Mesothelial cell of epicardium (in vitro differentiated cells): Measurements from ENCODE around the gene SNPH. TPM values are rescaled to one million over a fixed set of nuclear protein-coding genes. Genes with fewer than 3 reads are reported as not detected.

ENCODE experiments used
- DNase-seq, 2 experiments: peaks; one replicate each; pipeline ENCODE4 v3.0.0; 2021; ENCODE audit warnings: low spot score in 2 of 2; ENCODE audit not compliant: unreplicated experiment in 2 of 2
- H3K27ac Mint-ChIP-seq: 2 replicates; pipeline ENCODE4 v1.8.0; 2021; ENCODE audit warnings: mixed read lengths
- H3K27me3 Mint-ChIP-seq: 2 replicates; pipeline ENCODE4 v1.8.0; 2021; ENCODE audit warnings: low read depth, mixed read lengths
- H3K36me3 Mint-ChIP-seq: 2 replicates; pipeline ENCODE4 v1.8.0; 2021; ENCODE audit warnings: mixed read lengths
- H3K4me1 Mint-ChIP-seq: 2 replicates; pipeline ENCODE4 v1.8.0; 2021; ENCODE audit warnings: mixed read lengths
- H3K4me3 Mint-ChIP-seq: 2 replicates; pipeline ENCODE4 v1.8.0; 2021; ENCODE audit warnings: mild to moderate bottlenecking, moderate library complexity, mixed read lengths
- H3K9me3 Mint-ChIP-seq: 2 replicates; pipeline ENCODE4 v1.8.0; 2021; ENCODE audit warnings: mixed read lengths
- CTCF ChIP-seq: fragments of 200-600 bp; sonication (generic); IDR thresholded peaks from one replicate; pipeline ENCODE4 v1.5.0; 2021; ENCODE audit warnings: antibody characterized with exemption; ENCODE audit not compliant: unreplicated experiment
- total RNA-seq: library from RNA; stranded (reverse); gene quantifications from 3 replicates; pipeline ENCODE4 v1.2.1, GENCODE V29; 2021

Gene SNPH
- total RNA-seq, 1 donor from 2014 or later, result 3.4 TPM

- TF ChIP-seq CTCF, result no peak
- Mint-ChIP-seq H3K27me3 (peaks cover 32% of the 10 kb centered on the region), H3K9me3 (peaks cover 9% of the 10 kb centered on the region), H3K4me3 (no peak overlapping the region), H3K4me1 (no peaks in the 10 kb centered on the region), H3K27ac (no peak overlapping the region), H3K36me3 (no peaks in the 10 kb centered on the region)
- no peak for DNase-seq
These were observed 11.8 kb upstream of the SNPH start for GRCh38 chr20:1254254-1254653.

DNA sequence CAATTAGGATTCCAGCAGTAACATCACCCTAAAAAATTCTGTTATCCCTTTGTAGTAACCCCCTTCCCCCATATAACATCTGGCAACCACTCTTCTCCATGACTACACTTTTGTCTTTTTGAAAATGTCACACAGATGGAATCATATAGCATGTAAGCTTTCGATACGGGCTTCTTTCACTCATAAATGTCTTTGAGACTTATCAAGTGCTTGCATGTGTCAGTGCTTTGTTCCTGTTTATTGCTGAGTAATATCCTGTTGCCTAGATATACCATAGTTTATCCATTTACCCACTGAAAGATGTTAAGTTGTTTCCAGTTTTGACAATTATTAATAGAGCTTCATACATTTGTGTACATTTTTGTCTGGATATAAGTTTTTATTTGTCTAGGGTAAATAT is 10.4 kb upstream of the SNPH start:
- no peaks in the 10 kb centered on the region for H3K4me1 Mint-ChIP-seq
- H3K4me3 Mint-ChIP-seq, result no peak overlapping the region
- DNase-seq, result no peak
- no peak overlapping the region for H3K27ac Mint-ChIP-seq
- H3K36me3 Mint-ChIP-seq, result no peaks in the 10 kb centered on the region
- peaks cover 9% of the 10 kb centered on the region for H3K9me3 Mint-ChIP-seq
- no peak for TF ChIP-seq CTCF
- peaks cover 32% of the 10 kb centered on the region for H3K27me3 Mint-ChIP-seq

GRCh38 chr20:1263853-1264252 is 2.2 kb upstream of the SNPH start:
- no peak overlapping the region for H3K27ac Mint-ChIP-seq
- H3K27me3 Mint-ChIP-seq, result peaks cover 2% of the 10 kb centered on the region
- no peak for TF ChIP-seq CTCF
- no peak overlapping the region for H3K4me3 Mint-ChIP-seq
- DNase-seq, result no peak
- peaks cover 4% of the 10 kb centered on the region for H3K9me3 Mint-ChIP-seq
- H3K36me3 Mint-ChIP-seq, result no peaks in the 10 kb centered on the region
- peaks cover 7% of the 10 kb centered on the region for H3K4me1 Mint-ChIP-seq

- TF ChIP-seq CTCF, result no peak
- H3K36me3 Mint-ChIP-seq, result no peaks in the 10 kb centered on the region
- DNase-seq, result no peak
- H3K4me3 Mint-ChIP-seq, result peak overlapping the region; percentile 71
- H3K4me1 Mint-ChIP-seq, result peaks cover 7% of the 10 kb centered on the region
- peaks cover 2% of the 10 kb centered on the region for H3K27me3 Mint-ChIP-seq
- H3K9me3 Mint-ChIP-seq, result peaks cover 4% of the 10 kb centered on the region
- no peak overlapping the region for H3K27ac Mint-ChIP-seq
These were observed 1.4 kb upstream of the SNPH start for GRCh38 chr20:1264727-1265126.

- no peak for DNase-seq
- Mint-ChIP-seq H3K4me1 (peaks cover 7% of the 10 kb centered on the region), H3K27me3 (peaks cover 2% of the 10 kb centered on the region), H3K9me3 (peaks cover 4% of the 10 kb centered on the region), H3K27ac (peak overlapping the region; percentile 75), H3K36me3 (no peaks in the 10 kb centered on the region), H3K4me3 (peak overlapping the region; percentile 71)
- TF ChIP-seq CTCF, result no peak
These were observed 723 bp upstream of the SNPH start for GRCh38 chr20:1265226-1265915.

DNA sequence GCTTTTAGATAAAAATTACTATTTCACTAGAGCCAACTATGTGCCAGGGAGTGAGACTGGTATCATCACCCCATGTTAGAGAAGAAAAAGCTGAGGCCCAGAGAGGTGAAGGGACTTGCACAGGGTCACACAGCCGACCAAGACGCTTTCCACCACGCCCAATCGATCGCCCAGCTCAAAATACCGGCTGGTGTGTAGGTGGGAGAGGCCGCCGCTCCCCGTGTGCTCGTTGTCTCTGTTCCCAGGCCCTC is 253 bp upstream of the SNPH start:
- Mint-ChIP-seq H3K36me3 (no peaks in the 10 kb centered on the region), H3K27ac (peak overlapping the region; percentile 75), H3K4me1 (peaks cover 7% of the 10 kb centered on the region), H3K27me3 (peaks cover 2% of the 10 kb centered on the region), H3K4me3 (peak overlapping the region; percentile 71), H3K9me3 (peaks cover 4% of the 10 kb centered on the region)
- no peak for TF ChIP-seq CTCF
- no peak for DNase-seq
